GM21423 (cell line): Measurements from ENCODE around the gene ENDOD1.
"Not testable (repeated sequence)": the region's sequence is repeated elsewhere in the genome, so short reads cannot be mapped to it uniquely, and the experiment has no call there.

Experiments used
- ATAC-seq: cut with Tn5 transposase; IDR thresholded peaks from one replicate; pipeline ENCODE4 v1.9.1; 2021; ENCODE audit warnings: mild to moderate bottlenecking, moderate library complexity; ENCODE audit not compliant: unreplicated experiment

Gene ENDOD1

DNA sequence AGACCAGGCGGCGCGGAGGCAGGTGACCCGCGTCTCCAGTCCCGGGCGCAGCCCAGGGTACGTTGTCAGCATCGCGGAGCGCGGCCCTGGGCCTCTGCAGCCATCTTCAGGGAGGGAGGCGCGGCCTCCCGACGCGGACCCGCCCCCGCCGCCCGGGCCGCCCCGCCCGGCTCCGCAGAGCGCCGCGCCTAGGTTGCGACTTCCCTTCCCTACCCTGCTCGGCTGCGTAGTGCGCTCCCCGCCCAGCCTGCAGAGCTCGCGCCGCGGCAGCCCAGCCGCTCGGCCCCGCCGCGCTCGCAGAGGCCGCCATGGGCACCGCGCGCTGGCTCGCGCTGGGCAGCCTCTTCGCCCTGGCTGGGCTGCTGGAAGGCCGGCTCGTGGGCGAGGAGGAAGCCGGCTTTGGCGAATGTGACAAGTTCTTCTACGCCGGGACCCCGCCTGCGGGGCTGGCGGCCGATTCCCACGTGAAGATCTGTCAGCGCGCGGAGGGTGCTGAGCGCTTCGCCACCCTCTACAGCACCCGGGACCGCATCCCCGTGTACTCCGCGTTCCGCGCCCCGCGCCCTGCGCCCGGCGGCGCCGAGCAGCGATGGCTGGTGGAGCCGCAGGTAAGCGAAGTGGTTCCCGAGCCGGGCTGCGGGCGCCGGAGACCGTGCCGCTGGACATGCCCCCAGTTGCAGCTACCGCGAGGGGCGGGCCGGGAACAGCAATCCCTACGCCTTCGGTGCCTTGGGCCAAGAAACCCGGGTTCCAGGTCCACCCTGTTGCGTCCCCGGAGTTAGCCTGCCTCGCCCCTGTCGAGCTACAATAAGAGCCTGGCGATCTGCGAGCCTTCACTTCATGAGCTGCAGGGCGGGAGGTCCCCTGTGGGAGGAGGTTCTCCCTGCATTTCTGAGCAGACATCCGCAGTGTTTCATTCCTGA lies at the start of gene ENDOD1:
Gene ENDOD1 (plus strand): TSS at position 227 of the 923 bp plus-strand sequence. CDS start 82 bp downstream, at position 309.
- ATAC-seq, result peak; percentile 83

DNA sequence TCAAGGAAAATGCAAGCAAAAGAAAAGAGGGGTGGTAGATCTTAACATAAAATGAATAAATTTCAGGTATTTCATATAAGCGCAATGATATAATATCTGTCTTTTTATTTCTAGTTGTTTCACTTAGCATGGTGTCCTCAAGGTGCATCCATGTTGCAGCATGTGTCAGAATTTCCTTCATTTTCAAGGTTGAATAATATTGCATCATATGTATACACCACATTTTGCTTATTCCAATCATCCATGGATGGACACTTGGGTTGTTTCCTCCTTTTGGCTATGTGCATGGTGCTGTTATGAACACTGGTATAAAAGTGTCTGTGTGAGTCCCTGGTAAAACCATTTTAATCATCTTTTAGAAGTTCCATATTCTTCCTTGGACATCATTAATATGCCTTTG lies 47.4 kb upstream of the ENDOD1 start:
- no peak for ATAC-seq

DNA sequence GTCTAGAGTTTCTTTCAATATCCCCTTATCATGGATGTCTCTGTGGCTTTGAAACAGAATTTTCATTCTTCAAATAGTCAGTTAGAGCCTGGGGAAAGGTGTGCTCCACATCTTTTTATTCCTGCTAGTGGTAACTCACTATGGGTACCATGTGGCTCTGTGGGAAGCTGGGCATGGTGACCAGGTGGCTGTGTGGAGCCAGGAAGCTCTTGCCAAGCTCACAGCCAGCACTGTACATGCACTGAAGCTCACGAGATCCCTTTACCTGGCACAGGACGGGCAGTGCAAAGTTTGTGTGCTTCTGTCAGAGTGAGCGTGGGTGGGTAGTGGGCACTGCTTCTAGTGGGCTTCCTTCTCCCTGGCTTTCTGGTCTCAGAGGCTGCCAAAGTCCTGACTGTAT lies 46.7 kb upstream of the ENDOD1 start:
- no peak for ATAC-seq

- ATAC-seq, result no peak
These were observed 45.6 kb upstream of the ENDOD1 start for GRCh38 chr11:95044010-95044409.

- ATAC-seq, result no peak
These were observed 43.8 kb upstream of the ENDOD1 start for GRCh38 chr11:95045812-95046211.

- not testable (repeated sequence) for ATAC-seq
These were observed 40.5 kb upstream of the ENDOD1 start, which contains the start of gene KDM4F for GRCh38 chr11:95049122-95049521. Gene KDM4F (plus strand): TSS chr11:95049422.

GRCh38 chr11:95050595-95051202 lies 38.9 kb upstream of the ENDOD1 start:
- no peak for ATAC-seq

DNA sequence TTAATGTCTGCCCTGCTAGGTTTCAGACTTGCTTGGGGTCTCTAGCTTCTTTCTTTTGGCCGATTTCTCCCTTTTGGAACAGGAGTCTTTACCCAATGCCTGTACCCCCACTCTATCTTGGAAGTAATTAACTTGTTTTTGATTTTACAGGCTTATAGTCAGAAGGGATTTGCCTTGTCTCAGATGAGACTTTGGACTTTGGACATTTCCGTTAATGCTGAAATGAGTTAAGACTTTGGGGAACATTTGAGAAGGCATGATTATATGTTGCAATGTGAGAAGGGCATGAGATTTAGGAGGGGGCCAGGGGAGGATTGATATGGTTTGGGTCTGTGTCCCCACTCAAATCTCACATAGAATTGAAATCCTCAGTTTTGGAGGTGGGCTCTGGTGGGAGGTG lies 35.3 kb upstream of the ENDOD1 start:
- no peak for ATAC-seq

DNA sequence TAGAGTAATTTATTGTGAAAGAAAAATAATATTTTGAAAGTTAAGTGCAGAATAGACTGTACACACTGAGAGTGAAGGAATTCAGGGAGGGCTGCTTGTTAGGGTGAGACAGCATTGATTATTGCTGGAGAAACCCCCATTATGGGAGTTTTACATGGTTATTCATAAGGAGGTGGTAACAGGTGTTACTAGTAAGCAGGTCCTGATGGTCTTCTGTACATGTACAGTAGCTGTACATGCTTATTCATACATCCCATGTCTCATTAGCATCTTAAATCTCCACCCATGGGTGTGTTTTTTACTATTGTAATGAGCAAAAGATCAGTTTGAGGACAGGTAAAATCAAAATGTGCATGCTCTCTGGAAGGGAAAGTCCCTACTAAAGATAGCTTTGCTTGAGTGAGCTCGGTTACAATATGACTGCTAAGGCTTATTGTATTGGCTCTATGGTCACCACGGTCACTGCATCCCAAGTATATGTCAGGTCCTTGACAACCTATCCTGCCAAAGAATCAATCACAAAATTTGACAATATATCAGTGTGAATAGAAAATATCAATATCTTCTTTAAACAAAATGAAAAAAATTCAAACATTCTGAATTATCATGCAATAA lies 34.3 kb upstream of the ENDOD1 start:
- ATAC-seq, result peak; percentile 94

DNA sequence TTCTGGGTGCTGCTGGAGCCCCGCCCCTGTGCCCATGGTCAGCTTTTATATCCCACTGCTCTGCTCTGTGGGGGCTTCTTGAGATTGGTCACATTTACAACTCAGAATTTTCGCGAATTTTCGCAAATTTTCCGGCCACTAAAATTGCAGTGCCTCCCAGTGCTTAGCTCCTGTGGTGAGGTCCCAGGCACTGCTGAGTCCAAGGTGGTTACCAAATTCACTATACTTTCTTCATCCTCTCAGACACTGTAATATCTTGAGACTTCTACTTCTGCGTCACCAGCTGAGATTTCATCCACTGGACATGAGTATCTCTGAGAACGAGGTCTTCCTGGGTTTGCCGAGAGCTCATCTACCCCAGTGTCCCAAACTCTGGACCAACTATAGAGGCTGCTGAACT lies 31.7 kb upstream of the ENDOD1 start:
- ATAC-seq, result no peak

GRCh38 chr11:95058621-95059020 lies 31.0 kb upstream of the ENDOD1 start:
- ATAC-seq, result no peak

DNA sequence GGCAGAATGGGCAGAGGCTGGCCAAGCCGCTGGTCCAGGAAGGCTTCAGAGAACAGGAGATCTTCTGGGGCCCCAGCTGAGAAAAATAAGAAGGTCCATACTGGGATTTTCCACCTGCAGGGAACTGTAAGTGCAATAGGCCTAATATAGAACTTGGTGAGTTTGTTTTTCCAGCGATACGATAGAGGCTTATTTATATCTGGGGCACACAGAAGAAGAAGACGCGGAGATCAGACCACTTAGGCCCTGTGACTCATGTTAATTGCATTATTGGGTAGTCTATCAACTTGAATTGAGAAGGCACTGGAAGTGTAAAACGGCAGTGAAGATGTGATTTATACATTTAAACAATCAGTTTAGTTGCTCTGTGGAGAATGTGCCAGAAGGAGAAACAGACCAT lies 30.6 kb upstream of the ENDOD1 start:
- ATAC-seq, result no peak

DNA sequence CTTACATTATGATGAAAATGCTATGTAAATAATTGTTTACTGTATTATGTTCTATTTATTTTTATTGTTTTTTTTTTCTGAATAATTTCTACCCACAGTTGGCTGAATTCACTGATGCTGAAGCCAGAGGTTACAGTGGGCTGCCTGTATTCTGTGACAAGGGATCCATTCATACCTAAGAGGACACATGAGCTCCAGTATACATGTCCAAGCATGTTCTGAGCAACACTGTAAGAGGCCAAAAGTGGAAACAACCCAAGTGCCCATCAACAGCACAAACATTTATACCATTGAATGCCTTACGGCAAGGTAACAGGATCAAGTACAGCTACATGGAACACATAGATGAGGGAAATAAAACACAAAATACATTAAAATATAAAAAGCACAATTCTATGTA lies 24.3 kb upstream of the ENDOD1 start:
- no peak for ATAC-seq

DNA sequence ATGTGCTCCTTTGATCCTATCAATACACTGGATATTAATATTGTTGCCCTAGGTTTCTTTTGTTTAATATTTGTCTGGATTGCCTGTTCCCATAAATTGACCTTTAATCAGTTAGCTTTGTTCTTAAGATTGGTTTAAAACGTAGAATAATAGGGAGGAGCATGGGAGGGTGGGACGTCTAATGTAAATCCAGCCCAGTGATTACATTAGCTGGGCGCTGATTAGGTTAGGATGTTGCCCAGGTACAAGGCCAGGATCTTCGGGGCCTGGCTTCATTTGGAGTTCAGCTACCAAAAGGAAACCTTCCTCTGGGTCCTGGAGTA lies 23.0 kb upstream of the ENDOD1 start, which contains the start of gene SRSF8:
Gene SRSF8 (plus strand): TSS at position 204 of the 323 bp plus-strand sequence. CDS start 308 bp downstream, outside the sequence.
- peak; percentile 35 for ATAC-seq

DNA sequence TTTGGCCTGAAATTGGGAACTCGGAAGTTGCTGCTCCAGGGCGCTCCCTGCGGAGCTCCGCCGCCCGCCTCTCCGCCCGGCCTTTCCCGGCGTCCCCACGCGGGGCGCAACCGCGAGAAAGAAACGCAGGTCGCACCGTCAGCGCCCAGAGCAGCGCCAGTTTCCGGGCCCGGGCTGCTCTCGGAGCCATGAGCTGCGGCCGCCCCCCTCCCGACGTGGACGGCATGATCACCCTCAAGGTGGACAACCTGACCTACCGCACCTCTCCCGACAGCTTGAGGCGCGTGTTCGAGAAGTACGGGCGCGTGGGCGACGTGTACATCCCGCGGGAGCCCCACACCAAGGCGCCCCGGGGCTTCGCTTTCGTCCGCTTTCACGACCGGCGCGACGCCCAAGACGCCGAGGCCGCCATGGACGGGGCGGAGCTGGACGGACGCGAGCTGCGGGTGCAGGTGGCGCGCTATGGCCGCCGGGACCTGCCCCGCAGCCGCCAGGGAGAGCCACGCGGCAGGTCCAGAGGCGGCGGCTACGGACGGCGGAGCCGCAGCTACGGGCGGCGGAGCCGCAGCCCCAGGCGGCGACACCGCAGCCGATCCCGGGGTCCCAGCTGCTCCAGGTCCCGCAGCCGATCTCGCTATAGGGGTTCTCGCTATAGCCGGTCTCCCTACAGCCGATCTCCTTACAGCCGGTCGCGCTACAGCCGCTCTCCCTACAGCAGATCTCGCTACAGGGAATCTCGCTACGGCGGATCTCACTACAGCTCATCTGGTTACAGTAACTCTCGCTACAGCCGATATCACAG lies 22.4 kb upstream of the ENDOD1 start:
- peak; percentile 56 for ATAC-seq

GRCh38 chr11:95067841-95068219 lies 21.8 kb upstream of the ENDOD1 start:
- ATAC-seq, result no peak

DNA sequence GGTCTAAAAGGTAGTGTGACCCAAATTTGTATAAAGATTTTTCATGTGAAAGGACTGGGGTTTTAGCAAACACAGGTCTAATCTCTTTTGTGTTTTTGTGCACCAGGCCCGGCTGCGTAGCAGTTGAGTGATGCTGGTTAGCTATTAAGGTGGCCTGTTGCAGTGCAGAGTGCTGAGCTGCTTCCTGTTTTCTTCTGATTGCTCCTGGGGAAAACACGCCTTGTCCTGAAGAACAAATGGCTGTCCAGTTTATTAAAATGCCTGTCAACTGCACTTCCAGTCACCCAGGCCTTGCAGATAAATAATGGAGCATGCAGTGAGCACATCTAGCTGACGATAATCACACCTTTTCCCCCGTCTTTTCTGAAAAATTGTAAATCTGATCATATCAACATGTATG lies 21.1 kb upstream of the ENDOD1 start:
- ATAC-seq, result peak; percentile 72

- no peak for ATAC-seq
These were observed 19.2 kb upstream of the ENDOD1 start for GRCh38 chr11:95070471-95070870.

- ATAC-seq, result no peak
These were observed 16.7 kb upstream of the ENDOD1 start for GRCh38 chr11:95072948-95073347.

DNA sequence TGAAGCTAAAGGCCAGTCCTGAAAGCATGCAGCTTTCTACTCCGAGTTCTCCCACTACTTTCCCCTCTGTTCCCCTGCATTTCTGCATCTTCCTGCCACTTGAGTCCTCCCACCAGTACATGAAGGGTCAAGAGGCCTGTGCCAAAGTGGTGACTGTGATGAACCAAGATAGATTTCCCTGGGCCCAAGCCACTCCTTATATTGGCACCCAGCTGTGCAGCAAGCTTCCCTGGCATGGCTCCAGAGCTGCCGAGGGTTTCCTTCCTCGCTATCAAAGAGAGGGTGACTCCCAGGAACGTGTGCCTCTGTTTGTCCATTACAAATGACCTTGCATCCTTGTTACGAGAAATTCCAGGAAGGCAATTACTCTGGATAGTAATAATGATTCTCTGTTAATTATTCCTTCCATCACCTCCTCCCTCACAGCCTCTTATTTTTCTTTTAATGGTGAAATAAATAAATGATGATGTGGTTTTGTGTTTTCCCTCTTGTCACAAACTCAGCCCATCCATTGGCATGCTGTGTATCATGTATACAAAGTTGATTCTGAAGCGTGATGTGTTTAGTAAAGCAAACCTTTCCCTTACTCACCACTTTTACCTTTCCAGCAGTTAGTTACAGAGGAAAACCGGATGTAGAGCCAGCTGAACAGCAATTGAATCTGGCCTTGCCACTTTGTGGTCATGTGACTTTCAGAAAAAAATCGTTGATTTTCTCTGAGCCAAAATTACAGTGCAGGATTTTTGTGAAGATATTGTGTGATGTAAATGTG lies 14.7 kb upstream of the ENDOD1 start:
- no peak for ATAC-seq
